DOHH2 (cell line): Measurements from ENCODE around the gene ADGRL3.

Experiments
- H3F3A ChIP-seq: fragments of 200-600 bp; sonication (generic), shearing (Covaris generic); 2 replicates; pipeline ENCODE4 v1.6.0; 2016; ENCODE audit warnings: antibody characterized with exemption, mild to moderate bottlenecking; ENCODE audit not compliant: control insufficient read depth, insufficient read depth
- H3K27ac ChIP-seq: fragments of 200-600 bp; sonication (generic); 2 replicates; pipeline ENCODE4 v1.5.1; 2014; ENCODE audit warnings: low read depth, mild to moderate bottlenecking, low read length, moderate library complexity
- H3K27me3 ChIP-seq: fragments of 200-600 bp; sonication (generic); 2 replicates; pipeline ENCODE4 v1.6.1; 2014; ENCODE audit warnings: mild to moderate bottlenecking, low read length, mixed read lengths; ENCODE audit not compliant: control insufficient read depth
- H3K36me3 ChIP-seq: fragments of 200-600 bp; sonication (generic); 2 replicates; pipeline ENCODE4 v1.6.1; 2014; ENCODE audit warnings: mild to moderate bottlenecking, low read length, moderate library complexity, mixed read lengths; ENCODE audit not compliant: control insufficient read depth
- H3K4me1 ChIP-seq: fragments of 200-600 bp; sonication (generic); 2 replicates; pipeline ENCODE4 v1.6.1; 2014; ENCODE audit warnings: mild to moderate bottlenecking, low read length, mixed read lengths; ENCODE audit not compliant: control insufficient read depth
- H3K4me2 ChIP-seq: fragments of 200-600 bp; sonication (generic); 2 replicates; pipeline ENCODE4 v1.6.0; 2014; ENCODE audit warnings: mild to moderate bottlenecking, low read length, moderate library complexity
- H3K4me3 ChIP-seq: fragments of 200-600 bp; sonication (generic); 2 replicates; pipeline ENCODE4 v1.5.1; 2014; ENCODE audit warnings: mild to moderate bottlenecking, low read length, mixed read lengths
- H3K79me2 ChIP-seq: fragments of 200-600 bp; sonication (generic); 2 replicates; pipeline ENCODE4 v1.6.1; 2014; ENCODE audit warnings: mild to moderate bottlenecking, low read length, mixed read lengths; ENCODE audit not compliant: control insufficient read depth
- H3K9me2 ChIP-seq: fragments of 200-600 bp; sonication (generic); replicated peaks from 2 replicates; pipeline ENCODE4 v1.6.1; 2014; ENCODE audit warnings: mild to moderate bottlenecking, low read length, mixed read lengths; ENCODE audit not compliant: control insufficient read depth
- H3K9me3 ChIP-seq: fragments of 200-600 bp; sonication (generic); 2 replicates; pipeline ENCODE4 v1.6.1; 2014; ENCODE audit warnings: antibody characterized with exemption, low read length, mixed read lengths; ENCODE audit not compliant: control insufficient read depth, insufficient read depth
- H4K20me1 ChIP-seq: fragments of 200-600 bp; sonication (generic); 2 replicates; pipeline ENCODE4 v1.6.0; 2014; ENCODE audit warnings: low read depth, mild to moderate bottlenecking, antibody characterized with exemption, low read length, moderate library complexity; ENCODE audit not compliant: control insufficient read depth, insufficient read depth
- EZH2phosphoT487 ChIP-seq: fragments of 200-600 bp; sonication (generic); IDR thresholded peaks from 2 replicates; pipeline ENCODE4 v1.6.1; 2017; ENCODE audit warnings: borderline replicate concordance, mild to moderate bottlenecking, antibody characterized with exemption, low read length, moderate library complexity, mixed read lengths
- TF ChIP-seq, protein P1 (sequence below): fragments of 200-600 bp; sonication (generic); IDR thresholded peaks from one replicate; pipeline ENCODE4 v1.5.1; 2014; ENCODE audit warnings: antibody characterized with exemption, mild to moderate bottlenecking, low read depth, low read length; ENCODE audit not compliant: poor library complexity, severe bottlenecking

ADGRL3 gene

GRCh38 chr4:61201561-61201960 is 1.4 kb downstream of the ADGRL3 start:
- Histone ChIP-seq H3K79me2 (no peaks in the 10 kb centered on the region), H3K4me2 (no peak overlapping the region), H3K4me1 (no peaks in the 10 kb centered on the region), H3K27ac (no peak overlapping the region), H4K20me1 (no peaks in the 10 kb centered on the region), H3K4me3 (no peak overlapping the region), H3K9me3 (peaks cover 4% of the 10 kb centered on the region; the same call in 1 of the 2 replicates), H3K9me2 (no peaks in the 10 kb centered on the region), H3F3A (no peaks in the 10 kb centered on the region), H3K27me3 (no peaks in the 10 kb centered on the region), H3K36me3 (no peaks in the 10 kb centered on the region)
- TF ChIP-seq, protein P1, sequence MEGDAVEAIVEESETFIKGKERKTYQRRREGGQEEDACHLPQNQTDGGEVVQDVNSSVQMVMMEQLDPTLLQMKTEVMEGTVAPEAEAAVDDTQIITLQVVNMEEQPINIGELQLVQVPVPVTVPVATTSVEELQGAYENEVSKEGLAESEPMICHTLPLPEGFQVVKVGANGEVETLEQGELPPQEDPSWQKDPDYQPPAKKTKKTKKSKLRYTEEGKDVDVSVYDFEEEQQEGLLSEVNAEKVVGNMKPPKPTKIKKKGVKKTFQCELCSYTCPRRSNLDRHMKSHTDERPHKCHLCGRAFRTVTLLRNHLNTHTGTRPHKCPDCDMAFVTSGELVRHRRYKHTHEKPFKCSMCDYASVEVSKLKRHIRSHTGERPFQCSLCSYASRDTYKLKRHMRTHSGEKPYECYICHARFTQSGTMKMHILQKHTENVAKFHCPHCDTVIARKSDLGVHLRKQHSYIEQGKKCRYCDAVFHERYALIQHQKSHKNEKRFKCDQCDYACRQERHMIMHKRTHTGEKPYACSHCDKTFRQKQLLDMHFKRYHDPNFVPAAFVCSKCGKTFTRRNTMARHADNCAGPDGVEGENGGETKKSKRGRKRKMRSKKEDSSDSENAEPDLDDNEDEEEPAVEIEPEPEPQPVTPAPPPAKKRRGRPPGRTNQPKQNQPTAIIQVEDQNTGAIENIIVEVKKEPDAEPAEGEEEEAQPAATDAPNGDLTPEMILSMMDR: no peak
- no peak for TF ChIP-seq EZH2phosphoT487

GRCh38 chr4:61201961-61202637 is 2.0 kb downstream of the ADGRL3 start:
- Histone ChIP-seq H4K20me1 (no peaks in the 10 kb centered on the region), H3K9me2 (no peaks in the 10 kb centered on the region), H3K4me1 (no peaks in the 10 kb centered on the region), H3K9me3 (peaks cover 4% of the 10 kb centered on the region; the same call in 1 of the 2 replicates), H3K4me2 (no peak overlapping the region), H3K4me3 (no peak overlapping the region), H3F3A (no peaks in the 10 kb centered on the region), H3K27ac (no peak overlapping the region), H3K36me3 (no peaks in the 10 kb centered on the region), H3K27me3 (no peaks in the 10 kb centered on the region), H3K79me2 (no peaks in the 10 kb centered on the region)
- TF ChIP-seq EZH2phosphoT487: no peak
- TF ChIP-seq, protein P1: no peak

DNA sequence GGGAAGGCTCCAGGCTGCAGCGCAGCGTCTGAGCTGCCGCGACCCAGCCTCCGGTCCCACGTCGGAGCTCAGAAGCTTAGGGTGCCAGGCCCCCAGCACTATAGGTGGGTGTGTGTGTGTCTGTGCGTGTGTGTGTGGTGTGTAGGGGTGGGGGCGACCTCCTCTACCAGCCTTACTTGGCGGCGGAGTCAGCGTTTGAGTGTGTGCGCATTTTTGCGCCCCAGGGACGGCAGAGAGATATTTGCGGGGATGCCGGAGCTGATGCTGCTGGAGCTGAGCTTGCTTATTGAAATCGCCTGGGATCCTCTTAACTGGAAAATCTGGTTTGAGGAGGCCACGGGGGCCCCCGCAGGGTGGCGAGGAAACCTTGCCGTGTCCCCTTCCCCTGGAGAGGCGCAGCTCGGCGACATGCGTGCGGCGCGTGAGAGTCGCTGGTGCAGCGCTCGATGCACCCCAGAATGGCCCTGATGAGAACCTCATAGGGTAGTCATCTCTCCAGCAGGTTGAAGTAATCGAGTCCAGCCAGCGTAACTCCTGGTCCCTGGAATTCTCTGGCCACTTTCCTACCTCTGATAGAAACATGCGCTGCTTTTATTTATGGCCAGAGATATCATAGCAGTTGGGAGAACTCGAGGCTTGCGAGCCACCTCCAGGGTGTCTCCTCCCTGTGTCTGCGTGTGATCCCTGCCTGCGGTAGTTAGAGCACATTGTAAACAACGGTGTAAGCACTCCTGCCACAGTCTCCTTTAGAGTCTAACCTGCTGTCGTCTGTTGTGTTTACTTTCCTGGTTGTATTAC is 2.7 kb downstream of the ADGRL3 start:
- H3F3A ChIP-seq: no peaks in the 10 kb centered on the region
- H3K36me3 ChIP-seq: no peaks in the 10 kb centered on the region
- no peak for TF ChIP-seq EZH2phosphoT487
- TF ChIP-seq, protein P1: no peak
- H3K4me2 ChIP-seq: no peak overlapping the region
- H3K4me3 ChIP-seq: no peak overlapping the region
- H3K9me2 ChIP-seq: no peaks in the 10 kb centered on the region
- H3K4me1 ChIP-seq: no peaks in the 10 kb centered on the region
- H3K9me3 ChIP-seq: peaks cover 4% of the 10 kb centered on the region; the same call in 1 of the 2 replicates
- no peaks in the 10 kb centered on the region for H4K20me1 ChIP-seq
- no peak overlapping the region for H3K27ac ChIP-seq
- no peaks in the 10 kb centered on the region for H3K27me3 ChIP-seq
- no peaks in the 10 kb centered on the region for H3K79me2 ChIP-seq
